ENCODE results near the gene SYDE2. TPM values are rescaled to one million over a fixed set of nuclear protein-coding genes. Genes with fewer than 3 reads are reported as not detected.
"Not testable (repeated sequence)": the region's sequence is repeated elsewhere in the genome, so short reads cannot be mapped to it uniquely, and the experiment has no call there.

SYDE2 gene
- total RNA-seq, 1 experiment from 2014 or later = 10.9 TPM

DNA sequence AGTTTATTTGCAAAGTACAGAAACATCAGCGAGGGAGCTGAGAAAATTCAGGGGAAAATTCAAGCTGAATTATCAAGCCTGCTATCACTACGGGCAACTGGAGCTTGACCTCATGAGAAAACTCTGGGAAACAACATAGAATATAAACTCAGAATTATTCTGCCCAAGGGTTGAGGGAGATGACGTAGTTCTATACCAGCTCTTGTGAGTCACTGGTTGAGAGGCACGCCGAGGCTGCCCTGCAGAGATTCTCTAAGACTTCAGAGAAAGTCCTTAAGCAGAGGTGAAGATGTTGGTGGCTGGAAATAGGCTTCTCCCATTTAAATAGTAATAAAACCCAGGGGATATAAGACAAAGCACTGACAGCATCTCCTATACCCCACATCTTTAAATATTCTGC is 12.3 kb downstream of the SYDE2 start:
- no peak for DNase-seq (ENCODE audit: low spot score)
- no peaks in the 10 kb centered on the region for H3K27me3 ChIP-seq (replicated peaks; ENCODE audit: insufficient read depth, low read depth, low read length, poor library complexity)
- peaks cover 7% of the 10 kb centered on the region for H3K36me3 ChIP-seq (ENCODE audit: insufficient read depth, low read length, poor library complexity, severe bottlenecking)
- peaks cover 5% of the 10 kb centered on the region for H3K4me1 ChIP-seq (ENCODE audit: insufficient read depth, low read length, poor library complexity, severe bottlenecking)
- TF ChIP-seq, protein P1, sequence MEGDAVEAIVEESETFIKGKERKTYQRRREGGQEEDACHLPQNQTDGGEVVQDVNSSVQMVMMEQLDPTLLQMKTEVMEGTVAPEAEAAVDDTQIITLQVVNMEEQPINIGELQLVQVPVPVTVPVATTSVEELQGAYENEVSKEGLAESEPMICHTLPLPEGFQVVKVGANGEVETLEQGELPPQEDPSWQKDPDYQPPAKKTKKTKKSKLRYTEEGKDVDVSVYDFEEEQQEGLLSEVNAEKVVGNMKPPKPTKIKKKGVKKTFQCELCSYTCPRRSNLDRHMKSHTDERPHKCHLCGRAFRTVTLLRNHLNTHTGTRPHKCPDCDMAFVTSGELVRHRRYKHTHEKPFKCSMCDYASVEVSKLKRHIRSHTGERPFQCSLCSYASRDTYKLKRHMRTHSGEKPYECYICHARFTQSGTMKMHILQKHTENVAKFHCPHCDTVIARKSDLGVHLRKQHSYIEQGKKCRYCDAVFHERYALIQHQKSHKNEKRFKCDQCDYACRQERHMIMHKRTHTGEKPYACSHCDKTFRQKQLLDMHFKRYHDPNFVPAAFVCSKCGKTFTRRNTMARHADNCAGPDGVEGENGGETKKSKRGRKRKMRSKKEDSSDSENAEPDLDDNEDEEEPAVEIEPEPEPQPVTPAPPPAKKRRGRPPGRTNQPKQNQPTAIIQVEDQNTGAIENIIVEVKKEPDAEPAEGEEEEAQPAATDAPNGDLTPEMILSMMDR (conservative IDR thresholded peaks at IDR 0.05; ENCODE audit: low read depth, low read length) = no peak
- TF ChIP-seq EZH2 (IDR thresholded peaks at IDR 0.05; ENCODE audit: borderline replicate concordance, low read depth, low read length, poor library complexity, severe bottlenecking) = no peak
- intact Hi-C loops (cut with micrococcal nuclease; ENCODE audit: unreplicated experiment) = no loop called here
- no peak overlapping the region for H3K4me3 ChIP-seq (ENCODE audit: low read depth, low read length, poor library complexity, severe bottlenecking)
- POLR2A ChIA-PET (ENCODE audit: low non-redundant PET) = no interaction called here
- no peak overlapping the region for H3K27ac ChIP-seq (ENCODE audit: low read depth, low read length, poor library complexity, severe bottlenecking)
- CTCF ChIA-PET = no interaction called here
- no peaks in the 10 kb centered on the region for H3K9me3 ChIP-seq (ENCODE audit: low read depth, low read length, poor library complexity, severe bottlenecking)
- no TSS peak for BruUV-seq (replicated peaks)

DNA sequence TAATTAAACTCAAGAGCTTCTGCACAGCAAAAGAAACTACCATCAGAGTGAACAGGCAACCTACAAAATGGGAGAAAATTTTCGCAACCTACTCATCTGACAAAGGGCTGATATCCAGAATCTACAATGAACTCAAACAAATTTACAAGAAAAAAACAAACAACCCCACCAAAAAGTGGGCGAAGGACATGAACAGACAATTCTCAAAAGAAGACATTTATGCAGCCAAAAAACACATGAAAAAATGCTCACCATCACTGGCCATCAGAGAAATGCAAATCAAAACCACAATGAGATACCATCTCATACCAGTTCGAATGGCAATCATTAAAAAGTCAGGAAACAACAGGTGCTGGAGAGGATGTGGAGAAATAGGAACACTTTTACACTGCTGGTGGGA is 13.8 kb downstream of the SYDE2 start:
- BruUV-seq (replicated peaks); DNase-seq (ENCODE audit: low spot score); H3K27ac ChIP-seq (ENCODE audit: low read depth, low read length, poor library complexity, severe bottlenecking); H3K27me3 ChIP-seq (replicated peaks; ENCODE audit: insufficient read depth, low read depth, low read length, poor library complexity); POLR2A ChIA-PET (ENCODE audit: low non-redundant PET); H3K9me3 ChIP-seq (ENCODE audit: low read depth, low read length, poor library complexity, severe bottlenecking); H3K4me3 ChIP-seq (ENCODE audit: low read depth, low read length, poor library complexity, severe bottlenecking); CTCF ChIA-PET; intact Hi-C loops (cut with micrococcal nuclease; ENCODE audit: unreplicated experiment); H3K4me1 ChIP-seq (ENCODE audit: insufficient read depth, low read length, poor library complexity, severe bottlenecking): not testable (repeated sequence)
- H3K36me3 ChIP-seq (ENCODE audit: insufficient read depth, low read length, poor library complexity, severe bottlenecking) = peaks cover 12% of the 10 kb centered on the region

DNA sequence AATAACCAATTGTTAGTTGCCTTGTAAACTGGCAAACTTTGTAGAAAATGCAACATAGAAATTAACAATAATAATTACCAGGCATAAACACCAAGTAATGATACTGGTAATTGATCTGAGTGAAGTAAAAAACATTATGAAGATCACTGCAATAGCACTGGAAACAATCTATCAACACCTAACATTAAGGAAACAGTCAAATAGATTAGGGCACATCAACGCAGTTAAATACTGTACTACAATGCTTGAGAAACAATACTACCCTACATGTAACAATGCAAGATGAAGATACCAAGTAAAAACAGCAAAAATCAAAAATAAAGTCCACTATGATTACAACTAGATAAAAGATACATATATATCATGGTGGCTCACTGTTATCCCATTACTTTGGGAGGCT is 16.6 kb downstream of the SYDE2 start:
- Histone ChIP-seq H3K4me1 (ENCODE audit: insufficient read depth, low read length, poor library complexity, severe bottlenecking) (no peaks in the 10 kb centered on the region), H3K27me3 (replicated peaks; ENCODE audit: insufficient read depth, low read depth, low read length, poor library complexity) (no peaks in the 10 kb centered on the region), H3K9me3 (ENCODE audit: low read depth, low read length, poor library complexity, severe bottlenecking) (no peaks in the 10 kb centered on the region), H3K36me3 (ENCODE audit: insufficient read depth, low read length, poor library complexity, severe bottlenecking) (peaks cover 5% of the 10 kb centered on the region), H3K4me3 (ENCODE audit: low read depth, low read length, poor library complexity, severe bottlenecking) (no peak overlapping the region), H3K27ac (ENCODE audit: low read depth, low read length, poor library complexity, severe bottlenecking) (no peak overlapping the region)
- intact Hi-C loops (cut with micrococcal nuclease; ENCODE audit: unreplicated experiment) = no loop called here
- ChIA-PET CTCF (no interaction called here), POLR2A (ENCODE audit: low non-redundant PET) (no interaction called here)
- DNase-seq (ENCODE audit: low spot score) = no peak
- no TSS peak for BruUV-seq (replicated peaks)
- TF ChIP-seq, protein P1 (conservative IDR thresholded peaks at IDR 0.05; ENCODE audit: low read depth, low read length) = no peak
- TF ChIP-seq EZH2 (IDR thresholded peaks at IDR 0.05; ENCODE audit: borderline replicate concordance, low read depth, low read length, poor library complexity, severe bottlenecking) = no peak

DNA sequence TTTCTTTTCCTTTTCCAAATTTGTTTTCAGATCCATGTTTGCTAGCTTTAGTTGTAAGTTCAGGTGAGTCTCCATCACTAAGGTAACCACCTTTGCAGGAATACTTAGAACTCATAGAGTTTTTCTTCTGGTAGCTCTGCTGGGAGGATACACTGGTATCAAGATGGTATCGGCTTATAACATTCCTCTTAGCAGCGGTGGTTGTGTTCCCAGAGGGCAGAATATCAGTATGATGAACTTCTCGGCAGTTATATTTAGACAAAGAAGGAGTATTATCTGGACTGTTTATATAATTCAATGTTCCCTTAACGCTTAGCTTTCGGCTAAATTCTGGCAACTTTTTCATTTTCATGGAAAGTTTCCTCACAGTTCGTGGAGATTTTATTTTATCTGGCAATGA is 18.1 kb downstream of the SYDE2 start:
- no TSS peak for BruUV-seq (replicated peaks)
- Histone ChIP-seq H3K27me3 (replicated peaks; ENCODE audit: insufficient read depth, low read depth, low read length, poor library complexity) (no peaks in the 10 kb centered on the region), H3K4me3 (ENCODE audit: low read depth, low read length, poor library complexity, severe bottlenecking) (no peak overlapping the region), H3K4me1 (ENCODE audit: insufficient read depth, low read length, poor library complexity, severe bottlenecking) (no peaks in the 10 kb centered on the region), H3K36me3 (ENCODE audit: insufficient read depth, low read length, poor library complexity, severe bottlenecking) (peaks cover 5% of the 10 kb centered on the region), H3K9me3 (ENCODE audit: low read depth, low read length, poor library complexity, severe bottlenecking) (no peaks in the 10 kb centered on the region), H3K27ac (ENCODE audit: low read depth, low read length, poor library complexity, severe bottlenecking) (no peak overlapping the region)
- ChIA-PET CTCF (no interaction called here), POLR2A (ENCODE audit: low non-redundant PET) (no interaction called here)
- DNase-seq (ENCODE audit: low spot score) = no peak
- TF ChIP-seq, protein P1 (conservative IDR thresholded peaks at IDR 0.05; ENCODE audit: low read depth, low read length) = no peak
- no peak for TF ChIP-seq EZH2 (IDR thresholded peaks at IDR 0.05; ENCODE audit: borderline replicate concordance, low read depth, low read length, poor library complexity, severe bottlenecking)
- intact Hi-C loops (cut with micrococcal nuclease; ENCODE audit: unreplicated experiment) = no loop called here

Data from A673 (cell line).